Gastrocnemius medialis (tissue), 4 donors: ENCODE measurements around the gene BBX. TPM values are rescaled to one million over a fixed set of nuclear protein-coding genes. Genes with fewer than 3 reads are reported as not detected.

Experiments used
- ATAC-seq, 2 donors: fragments of 150-250 bp; one replicate each; pipeline ENCODE4 v1.9.1; 2016
- DNase-seq, 2 donors: peaks; one replicate each; pipeline ENCODE4 v3.0.0-alpha.2; 2019
- H3K27ac ChIP-seq, 4 donors: fragments of 200-600 bp; sonication (generic); 1 replicate in 1 of 4; 2 replicates in 3 of 4; pipeline ENCODE4 v1.5.1; 2016 to 2018; ENCODE audit warnings: mild to moderate bottlenecking in 2 of 4, moderate library complexity in 1 of 4
- H3K27me3 ChIP-seq, 3 donors: fragments of 200-600 bp; sonication (generic) in 2 of 3; 1 replicate in 1 of 3; 2 replicates in 2 of 3; pipeline versions ENCODE4 v1.5.1 to v1.6.0; 2016 to 2019; ENCODE audit warnings: mild to moderate bottlenecking in 1 of 3, moderate library complexity in 1 of 3
- H3K36me3 ChIP-seq, 2 donors: fragments of 200-600 bp; sonication (generic) in 1 of 2; one replicate each; pipeline ENCODE4 v1.5.1; 2017 to 2018
- H3K4me1 ChIP-seq, 2 donors: fragments of 200-600 bp; sonication (generic) in 1 of 2; one replicate each; pipeline ENCODE4 v1.5.1; 2016 to 2017; ENCODE audit warnings: mild to moderate bottlenecking in 2 of 2
- H3K4me3 ChIP-seq, 4 donors: fragments of 200-600 bp; sonication (generic) in 3 of 4; 1 replicate in 1 of 4; 2 replicates in 3 of 4; pipeline ENCODE4 v1.5.1; 2016 to 2019; ENCODE audit warnings: mild to moderate bottlenecking in 2 of 4
- H3K9me3 ChIP-seq, 3 donors: fragments of 200-600 bp; sonication (generic) in 2 of 3; 1 replicate in 1 of 3; 2 replicates in 2 of 3; pipeline ENCODE4 v1.5.1; 2016 to 2019
- CTCF ChIP-seq, 5 experiments: fragments of 450-650 bp in 3 of 5; fragments of 200-600 bp in 2 of 5; sonication (generic) in 2 of 5; IDR thresholded peaks in 4 of 5; conservative IDR thresholded peaks in 1 of 5; 1 replicate in 4 of 5; 2 replicates in 1 of 5; pipeline ENCODE4 v1.5.1; 2016 to 2019; ENCODE audit warnings: antibody characterized with exemption in 5 of 5, mild to moderate bottlenecking in 3 of 5, moderate library complexity in 3 of 5
- POLR2A ChIP-seq, 2 donors: fragments of 450-650 bp; IDR thresholded peaks; one replicate each; pipeline ENCODE4 v1.6.1; 2017; ENCODE audit warnings: antibody characterized with exemption in 2 of 2, mild to moderate bottlenecking in 2 of 2, moderate library complexity in 2 of 2
- in situ Hi-C, 4 donors: fragments of 200-750 bp; cut with MboI; loops; one replicate each; pipeline versions ENCODE4 v1.15.0 to v1.8.0; 2017; ENCODE audit warnings: low sequenced_read_pairs in 4 of 4
- intact Hi-C: fragments of 100-400 bp; cut with DNase I; formaldehyde crosslinking; loops from one replicate; pipeline ENCODE4 v1.15.1; 2023; ENCODE audit warnings: low total_unique reads
- total RNA-seq, 4 donors: library from RNA; depleted of rRNA; stranded (reverse); fragments of >200 nt; gene quantifications; one replicate each; pipeline versions ENCODE4 v1.1.0 to v1.2.3, GENCODE V29; 2016

Gene BBX
- total RNA-seq, 4 donors from 2014 or later, result 15.2 to 48.3 (median 20.1) TPM

GRCh38 chr3:107521469-107522059, 1.2 kb upstream of the BBX start:
- H3K36me3 ChIP-seq, result no peaks in the 10 kb centered on the region
- TF ChIP-seq POLR2A (IDR thresholded peaks at IDR 0.05) (no peak), CTCF (IDR thresholded peaks at IDR 0.05 in 4 of 5, conservative IDR thresholded peaks at IDR 0.05 in 1 of 5) (no peak)
- no peak overlapping the region for H3K4me3 ChIP-seq
- no peaks in the 10 kb centered on the region for H3K27me3 ChIP-seq
- intact Hi-C loops (loop anchor here (10.0 kb wide), 1 partner anchor 573 kb away; the partner anchor contains the start of gene CD47), in situ Hi-C loops (loop anchor here in 1 of 4 donors (10.0 kb wide), 1 partner anchor 287 kb away; no protein-coding TSS in a partner anchor)
- no peaks in the 10 kb centered on the region for H3K9me3 ChIP-seq
- H3K27ac ChIP-seq, result no peak overlapping the region
- DNase-seq (no peak), ATAC-seq (no peak)
- peaks cover 9 to 19% of the 10 kb centered on the region in 2 donors for H3K4me1 ChIP-seq

GRCh38 chr3:107523289-107523538, 452 bp downstream of the BBX start:
- Histone ChIP-seq H3K4me1 (peaks cover 9 to 19% of the 10 kb centered on the region in 2 donors), H3K9me3 (no peaks in the 10 kb centered on the region), H3K27ac (peak overlapping the region; percentile 94 to 97 (median 96)), H3K4me3 (peak overlapping the region; percentile 74 to 99 (median 94)), H3K36me3 (no peaks in the 10 kb centered on the region), H3K27me3 (no peaks in the 10 kb centered on the region)
- ATAC-seq (peak; percentile 38 to 51), DNase-seq (peak; percentile 25)
- intact Hi-C loops, result loop anchor here (10.0 kb wide), 1 partner anchor 572 kb away; the partner anchor contains the start of gene CD47
- no peak for TF ChIP-seq CTCF (IDR thresholded peaks at IDR 0.05 in 4 of 5, conservative IDR thresholded peaks at IDR 0.05 in 1 of 5)
- TF ChIP-seq POLR2A (IDR thresholded peaks at IDR 0.05), result no peak
- in situ Hi-C loops, result loop anchor here in 1 of 4 donors (10.0 kb wide), 1 partner anchor 288 kb away; no protein-coding TSS in a partner anchor

- in situ Hi-C loops, result loop anchor here in 1 of 4 donors (10.0 kb wide), 1 partner anchor 289 kb away; no protein-coding TSS in a partner anchor
- ATAC-seq, result peak; percentile 31 to 42
Observed at GRCh38 chr3:107523539-107524325, 970 bp downstream of the BBX start.

GRCh38 chr3:107524326-107524840, 1.6 kb downstream of the BBX start:
- H3K9me3 ChIP-seq, result no peaks in the 10 kb centered on the region
- in situ Hi-C loops (loop anchor here in 1 of 4 donors (10.0 kb wide), 1 partner anchor 290 kb away; no protein-coding TSS in a partner anchor), intact Hi-C loops (loop anchor here (1.0 to 10.0 kb wide), 2 partner anchors 93 to 570 kb away; partner anchors contain the start of gene CD47)
- TF ChIP-seq CTCF (IDR thresholded peaks at IDR 0.05 in 4 of 5, conservative IDR thresholded peaks at IDR 0.05 in 1 of 5), result no peak
- no peak for TF ChIP-seq POLR2A (IDR thresholded peaks at IDR 0.05)
- peak overlapping the region; percentile 74 to 99 (median 94) for H3K4me3 ChIP-seq
- ATAC-seq (peak in 1 of 2 donors; percentile 11), DNase-seq (no peak)
- H3K27me3 ChIP-seq, result no peaks in the 10 kb centered on the region
- peak overlapping the region; percentile 94 to 97 (median 96) for H3K27ac ChIP-seq
- H3K36me3 ChIP-seq, result no peaks in the 10 kb centered on the region
- H3K4me1 ChIP-seq, result peaks cover 9 to 19% of the 10 kb centered on the region in 2 donors

More at GRCh38 chr3:107523539-107524325, 970 bp downstream of the BBX start:
- Histone ChIP-seq H3K36me3 (no peaks in the 10 kb centered on the region), H3K27ac (peak overlapping the region; percentile 94 to 97 (median 96)), H3K9me3 (no peaks in the 10 kb centered on the region), H3K27me3 (no peaks in the 10 kb centered on the region), H3K4me3 (peak overlapping the region; percentile 74 to 99 (median 94)), H3K4me1 (peaks cover 9 to 19% of the 10 kb centered on the region in 2 donors)
- DNase-seq, result peak; percentile 4 to 16
- intact Hi-C loops, result loop anchor here (1.0 to 10.0 kb wide), 2 partner anchors 92 to 571 kb away; partner anchors contain the start of gene CD47
- TF ChIP-seq CTCF (IDR thresholded peaks at IDR 0.05 in 4 of 5, conservative IDR thresholded peaks at IDR 0.05 in 1 of 5) (no peak), POLR2A (IDR thresholded peaks at IDR 0.05) (no peak)
